ENCODE measurements around the gene MYPOP.

DNA sequence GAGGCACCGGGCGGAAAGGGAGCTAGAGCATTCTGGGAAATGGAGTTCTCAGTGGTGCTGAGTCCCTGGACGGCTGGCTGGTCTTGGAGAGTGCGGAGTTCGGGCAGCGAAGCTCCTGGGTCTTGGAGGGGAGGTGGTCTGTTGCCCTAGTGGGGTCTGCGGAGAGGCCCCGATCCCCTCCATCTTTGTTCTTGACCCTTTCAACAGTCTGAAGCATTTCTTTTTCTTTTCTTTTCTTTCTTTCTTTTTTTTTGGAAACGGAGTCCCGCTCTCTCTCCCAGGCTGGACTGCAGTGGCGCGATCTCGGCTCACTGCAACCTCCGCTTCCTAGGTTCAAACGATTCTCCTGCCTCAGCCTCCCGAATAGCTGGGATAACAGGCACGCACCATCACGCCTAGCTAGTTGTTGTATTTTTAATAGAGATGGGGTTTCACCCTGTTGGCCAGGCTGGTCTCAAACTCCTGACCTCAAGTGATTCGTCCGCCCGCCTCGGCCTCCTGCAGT, 39.0 kb downstream of the MYPOP start:
- no peak for TF ChIP-seq POLR2A (IDR thresholded peaks at IDR 0.05)
- TF ChIP-seq, protein P1, sequence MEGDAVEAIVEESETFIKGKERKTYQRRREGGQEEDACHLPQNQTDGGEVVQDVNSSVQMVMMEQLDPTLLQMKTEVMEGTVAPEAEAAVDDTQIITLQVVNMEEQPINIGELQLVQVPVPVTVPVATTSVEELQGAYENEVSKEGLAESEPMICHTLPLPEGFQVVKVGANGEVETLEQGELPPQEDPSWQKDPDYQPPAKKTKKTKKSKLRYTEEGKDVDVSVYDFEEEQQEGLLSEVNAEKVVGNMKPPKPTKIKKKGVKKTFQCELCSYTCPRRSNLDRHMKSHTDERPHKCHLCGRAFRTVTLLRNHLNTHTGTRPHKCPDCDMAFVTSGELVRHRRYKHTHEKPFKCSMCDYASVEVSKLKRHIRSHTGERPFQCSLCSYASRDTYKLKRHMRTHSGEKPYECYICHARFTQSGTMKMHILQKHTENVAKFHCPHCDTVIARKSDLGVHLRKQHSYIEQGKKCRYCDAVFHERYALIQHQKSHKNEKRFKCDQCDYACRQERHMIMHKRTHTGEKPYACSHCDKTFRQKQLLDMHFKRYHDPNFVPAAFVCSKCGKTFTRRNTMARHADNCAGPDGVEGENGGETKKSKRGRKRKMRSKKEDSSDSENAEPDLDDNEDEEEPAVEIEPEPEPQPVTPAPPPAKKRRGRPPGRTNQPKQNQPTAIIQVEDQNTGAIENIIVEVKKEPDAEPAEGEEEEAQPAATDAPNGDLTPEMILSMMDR (IDR thresholded peaks at IDR 0.05) = no peak

Measured in testis (tissue), 2 donors.